K562 (cell line): Measurements from ENCODE around the gene KLHL33. TPM values are rescaled to one million over a fixed set of nuclear protein-coding genes. Genes with fewer than 3 reads are reported as not detected.

Source experiments
- CBFA2T2 ChIP-seq: fragments of 450-650 bp; conservative IDR thresholded peaks from 2 replicates; pipeline ENCODE4 v1.6.1; 2017; ENCODE audit warnings: mild to moderate bottlenecking
- CBFB ChIP-seq: sonication (generic); formaldehyde crosslinking; IDR thresholded peaks from 2 replicates; pipeline ENCODE4 v1.4.0; 2020; ENCODE audit warnings: mild to moderate bottlenecking, missing genetic modification reagents
- CREBBP ChIP-seq: IDR thresholded peaks from one replicate; pipeline ENCODE4 v1.6.1; 2012; ENCODE audit warnings: low read depth, mild to moderate bottlenecking, control low read depth, inconsistent platforms, low read length
- CTBP1 ChIP-seq: fragments of 450-650 bp; IDR thresholded peaks from 2 replicates; pipeline ENCODE4 v1.6.1; 2016; ENCODE audit warnings: borderline replicate concordance
- EP300 ChIP-seq: IDR thresholded peaks from 2 replicates; pipeline ENCODE4 v1.6.1; 2012; ENCODE audit warnings: low read length, improper control_type of control experiment
- HEY1 ChIP-seq: fragments of 250-450 bp; sonication (Bioruptor Pico); IDR thresholded peaks from 2 replicates; pipeline ENCODE4 v1.5.0; 2020; ENCODE audit warnings: mild to moderate bottlenecking, moderate library complexity, borderline replicate concordance
- HMBOX1 ChIP-seq: sonication (generic); IDR thresholded peaks from 2 replicates; pipeline ENCODE4 v1.6.1; 2016
- JUND ChIP-seq, 2 experiments: IDR thresholded peaks; 2 replicates in 1 of 2; 3 replicates in 1 of 2; pipeline ENCODE4 v1.6.1; 2011; ENCODE audit warnings: borderline replicate concordance in 2 of 2, low read depth in 2 of 2, low read length in 2 of 2, improper control_type of control experiment in 1 of 2, missing biosample characterization in 1 of 2, missing genetic modification characterization in 1 of 2, missing genetic modification reagents in 1 of 2
- MCM3 ChIP-seq: fragments of 450-650 bp; IDR thresholded peaks from 2 replicates; pipeline ENCODE4 v1.6.1; 2016
- MEIS2 ChIP-seq: fragments of 450-650 bp; IDR thresholded peaks from 2 replicates; pipeline ENCODE4 v1.6.1; 2014; ENCODE audit warnings: mild to moderate bottlenecking; ENCODE audit not compliant: partially characterized antibody
- MITF ChIP-seq: IDR thresholded peaks from 2 replicates; pipeline ENCODE4 v1.6.1; 2014; ENCODE audit warnings: antibody characterized with exemption
- MTA2 ChIP-seq: fragments of 450-650 bp; IDR thresholded peaks from 2 replicates; pipeline ENCODE4 v1.6.1; 2016; ENCODE audit warnings: low read depth
- NCOR1 ChIP-seq: fragments of 450-650 bp; IDR thresholded peaks from 2 replicates; pipeline ENCODE4 v1.6.1; 2016; ENCODE audit warnings: mild to moderate bottlenecking, moderate library complexity
- NFE2 ChIP-seq: IDR thresholded peaks from 2 replicates; pipeline ENCODE4 v1.6.1; 2014; ENCODE audit warnings: antibody characterized with exemption, low read depth
- PKNOX1 ChIP-seq: fragments of 450-650 bp; IDR thresholded peaks from 2 replicates; pipeline ENCODE4 v1.6.1; 2016
- SMARCA4 ChIP-seq: fragments of 450-650 bp; IDR thresholded peaks from 2 replicates; pipeline ENCODE4 v1.6.1; 2016
- SMARCC2 ChIP-seq: fragments of 450-650 bp; IDR thresholded peaks from 2 replicates; pipeline ENCODE4 v1.6.1; 2017; ENCODE audit warnings: antibody characterized with exemption, moderate library complexity, mild to moderate bottlenecking, low read depth
- SOX6 ChIP-seq: fragments of 450-650 bp; IDR thresholded peaks from 2 replicates; pipeline ENCODE4 v1.6.1; 2014; ENCODE audit warnings: mild to moderate bottlenecking
- SREBF2 ChIP-seq: sonication (generic); formaldehyde crosslinking; IDR thresholded peaks from 2 replicates; pipeline ENCODE4 v1.4.0; 2020; ENCODE audit warnings: mild to moderate bottlenecking, missing genetic modification reagents
- STAT5A ChIP-seq: IDR thresholded peaks from 2 replicates; pipeline ENCODE4 v1.6.1; 2012; ENCODE audit warnings: low read length, inconsistent platforms, borderline replicate concordance
- TAL1 ChIP-seq: fragments of 450-650 bp; IDR thresholded peaks from 2 replicates; pipeline ENCODE4 v1.6.1; 2016; ENCODE audit warnings: mild to moderate bottlenecking
- TCF3 ChIP-seq: sonication (generic); formaldehyde crosslinking; IDR thresholded peaks from 2 replicates; pipeline ENCODE4 v1.4.0; 2020; ENCODE audit warnings: mild to moderate bottlenecking, missing genetic modification reagents
- TEAD4 ChIP-seq, 2 experiments: sonication (generic) in 1 of 2; formaldehyde crosslinking in 1 of 2; IDR thresholded peaks; 2 replicates each; pipeline versions ENCODE4 v1.6.1 to v1.8.0; 2012 to 2022; ENCODE audit warnings: borderline replicate concordance in 1 of 2, inconsistent platforms in 1 of 2, low read length in 1 of 2, mild to moderate bottlenecking in 1 of 2, missing genetic modification reagents in 1 of 2
- ZBTB12 ChIP-seq: fragments of 250-450 bp; sonication (Bioruptor Pico); IDR thresholded peaks from 2 replicates; pipeline ENCODE4 v1.4.0; 2020
- ZFP36 ChIP-seq: fragments of 150-350 bp; IDR thresholded peaks from 2 replicates; pipeline ENCODE4 v1.6.1; 2018; ENCODE audit warnings: low read length, low read depth; ENCODE audit not compliant: partially characterized antibody
- ZNF316 ChIP-seq: fragments of 450-650 bp; IDR thresholded peaks from 2 replicates; pipeline ENCODE4 v1.6.1; 2016
- polyA plus RNA-seq, 8 experiments: library from polyadenylated mRNA; depleted of rRNA in 4 of 8; stranded (reverse) in 5 of 8; unstranded in 3 of 8; fragments of >200 nt; fragmentation: Nextera tagmentation in 2 of 8; fragmentation: Illumina TruSeq in 1 of 8; extraction: Ambion mirVana in 2 of 8; extraction: Trizol in 1 of 8; gene quantifications; 2 replicates each; pipeline versions ENCODE4 v1.2.1 to v1.2.3, GENCODE V29; 2011 to 2014; ENCODE audit warnings: inconsistent platforms in 1 of 8, missing spikeins in 1 of 8
- total RNA-seq, 7 experiments: library from RNA; depleted of rRNA in 6 of 7; stranded (reverse); fragments of >200 nt in 6 of 7; fragmentation: Illumina TruSeq in 2 of 7; extraction: Trizol in 2 of 7; gene quantifications; 2 replicates each; pipeline versions ENCODE4 v1.2.1 to v1.2.3, GENCODE V29; 2011 to 2021; ENCODE audit warnings: low replicate concordance in 1 of 7

The KLHL33 gene
- total and polyA plus RNA-seq, 9 of the 15 experiments (the other 6 are each of a cell fraction or from before 2014, with no cell fraction given): 0.04 to 0.27 (median 0.13) TPM; not detected in 6

GRCh38 chr14:20482382-20482781, 46.4 kb upstream of the KLHL33 start (continued):
- TF ChIP-seq HMBOX1 (peak; percentile 14; the same call in 1 of the 2 replicates), MCM3 (no peak), CBFB (CRISPR knock-in tag) (no peak), CBFA2T2 (peak; percentile 55), HEY1 (CRISPR knock-in tag) (no peak), TAL1 (peak; percentile 80), MITF (no peak), NCOR1 (peak; percentile 62), MEIS2 (peak; percentile 35), SMARCA4 (peak; percentile 92), PKNOX1 (peak; percentile 44; the same call in 1 of the 2 replicates), EP300 (peak; percentile 62; the same call in 1 of the 2 replicates), ZFP36 (no peak), SMARCC2 (peak; percentile 86), ZBTB12 (CRISPR knock-in tag) (no peak), STAT5A (peak; percentile 49; the same call in 1 of the 2 replicates), TEAD4 (IDR thresholded peaks at IDR 0.05; ENCODE audit: low read length) (peak; percentile 83), TEAD4 (CRISPR knock-in tag; IDR thresholded peaks at IDR 0.05; ENCODE audit: borderline replicate concordance) (no peak), CTBP1 (peak; percentile 71), TCF3 (CRISPR knock-in tag) (peak; percentile 73), ZNF316 (peak; percentile 47; the same call in 1 of the 2 replicates), NFE2 (peak; percentile 65), JUND (IDR thresholded peaks at IDR 0.05; ENCODE audit: borderline replicate concordance, low read depth, low read length) (peak; percentile 65; the same call in 1 of the 2 replicates), JUND (tag; IDR thresholded peaks at IDR 0.05; ENCODE audit: borderline replicate concordance, low read depth, low read length) (peak; percentile 46; the same call in 1 of the 3 replicates), SREBF2 (CRISPR knock-in tag) (no peak), CREBBP (no peak), MTA2 (peak; percentile 67), SOX6 (0 out of 2 replicates have a peak, but pooled peaks have one; percentile 12)
